Activated CD4-positive, CD25-positive, alpha-beta regulatory T cell treated with anti-CD3 and anti-CD28 coated beads, Interleukin-2, amount 50 U/mL, for 24 hours (primary cell): ENCODE results near the gene ACAA2.
A peak's percentile ranks its signal among the peaks of the same experiment; 100 is the strongest.

Experiments
- ATAC-seq, 2 donors: fragments of 150-1000 bp; cut with Tn5 transposase; one replicate each; pipeline ENCODE4 v1.10.0; 2021; ENCODE audit warnings: mild to moderate bottlenecking in 1 of 2, moderate library complexity in 1 of 2

The ACAA2 gene, protein sequence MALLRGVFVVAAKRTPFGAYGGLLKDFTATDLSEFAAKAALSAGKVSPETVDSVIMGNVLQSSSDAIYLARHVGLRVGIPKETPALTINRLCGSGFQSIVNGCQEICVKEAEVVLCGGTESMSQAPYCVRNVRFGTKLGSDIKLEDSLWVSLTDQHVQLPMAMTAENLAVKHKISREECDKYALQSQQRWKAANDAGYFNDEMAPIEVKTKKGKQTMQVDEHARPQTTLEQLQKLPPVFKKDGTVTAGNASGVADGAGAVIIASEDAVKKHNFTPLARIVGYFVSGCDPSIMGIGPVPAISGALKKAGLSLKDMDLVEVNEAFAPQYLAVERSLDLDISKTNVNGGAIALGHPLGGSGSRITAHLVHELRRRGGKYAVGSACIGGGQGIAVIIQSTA

DNA sequence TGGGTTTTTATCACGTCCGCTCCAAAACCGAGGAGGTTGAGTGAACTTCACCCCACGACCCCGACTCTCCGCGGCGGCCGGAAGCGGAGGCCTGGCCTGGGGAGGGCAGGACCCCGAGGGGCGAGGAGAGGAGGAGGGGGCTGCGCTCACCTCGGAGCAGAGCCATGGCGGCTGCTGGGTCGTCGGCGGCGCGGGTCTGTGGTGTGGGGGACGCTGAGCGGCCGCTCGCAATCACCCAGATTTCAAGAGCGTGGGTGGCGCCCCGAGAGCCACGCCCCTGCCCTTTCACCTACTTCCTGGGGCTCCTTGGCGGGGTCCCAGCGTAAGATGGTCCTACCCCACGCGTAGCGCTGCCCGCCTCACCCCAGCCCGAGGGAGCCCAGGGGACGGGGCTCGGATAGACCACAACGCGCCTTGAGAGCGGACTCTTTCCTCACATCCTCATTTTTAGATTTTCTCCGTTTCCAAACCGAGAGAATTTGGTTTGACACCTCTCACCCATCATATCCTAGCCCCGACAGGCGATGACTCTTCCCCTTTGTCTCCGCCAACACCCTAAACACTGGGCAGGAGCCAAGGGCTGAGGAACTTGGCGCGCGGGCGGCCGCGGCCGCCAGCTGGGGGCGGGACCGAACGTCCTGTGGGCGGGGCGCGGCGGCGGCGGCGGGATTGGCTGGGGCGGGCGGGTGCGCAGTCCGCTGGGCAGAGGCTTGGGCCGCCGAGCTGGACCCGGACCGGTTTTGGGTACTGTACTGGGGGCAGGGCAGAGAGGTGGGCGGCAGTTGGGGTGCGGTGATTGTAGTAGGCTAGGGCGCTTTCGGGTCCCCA, at the start of gene ACAA2:
Gene ACAA2, minus strand, starts transcription at position 215 of the 828 bp plus-strand sequence. Its CDS starts 49 bp downstream, at position 166.
- ATAC-seq: peak; percentile 90

DNA sequence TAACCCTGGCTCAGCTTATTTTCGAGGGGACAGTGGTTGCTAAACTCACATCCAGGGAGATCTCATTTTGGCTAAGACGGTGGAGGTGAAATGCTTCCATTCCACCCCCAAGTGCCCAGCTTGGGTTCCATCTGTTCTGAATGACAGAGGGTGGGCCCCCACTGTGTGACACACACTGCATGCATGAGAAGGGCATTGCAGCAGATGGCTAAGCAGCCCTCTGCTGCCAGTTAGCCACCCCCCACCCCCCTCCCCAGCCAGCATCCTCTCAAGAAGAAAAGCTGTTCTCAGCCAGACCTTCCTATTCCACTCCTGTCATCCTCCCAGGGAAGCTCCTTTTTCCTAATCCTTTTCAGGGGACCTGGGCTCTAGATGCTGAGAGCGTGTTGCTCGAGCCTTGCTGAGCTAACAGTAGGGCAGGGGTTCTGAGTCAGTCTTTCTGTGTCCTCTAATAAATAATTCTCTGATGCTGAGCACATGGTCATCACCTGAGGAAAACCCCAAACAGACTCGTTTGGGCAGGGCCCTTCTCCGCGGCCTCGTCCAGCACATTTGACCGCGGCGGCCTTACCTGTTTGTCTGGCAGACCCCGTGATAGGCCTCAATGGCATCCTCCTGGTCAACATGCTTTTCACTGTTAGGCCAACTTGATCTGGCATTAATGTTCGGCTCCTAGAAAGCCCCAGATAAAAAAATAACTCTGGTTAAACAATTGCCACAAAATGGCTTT, 49.5 kb upstream of the ACAA2 start:
- ATAC-seq: no peak

DNA sequence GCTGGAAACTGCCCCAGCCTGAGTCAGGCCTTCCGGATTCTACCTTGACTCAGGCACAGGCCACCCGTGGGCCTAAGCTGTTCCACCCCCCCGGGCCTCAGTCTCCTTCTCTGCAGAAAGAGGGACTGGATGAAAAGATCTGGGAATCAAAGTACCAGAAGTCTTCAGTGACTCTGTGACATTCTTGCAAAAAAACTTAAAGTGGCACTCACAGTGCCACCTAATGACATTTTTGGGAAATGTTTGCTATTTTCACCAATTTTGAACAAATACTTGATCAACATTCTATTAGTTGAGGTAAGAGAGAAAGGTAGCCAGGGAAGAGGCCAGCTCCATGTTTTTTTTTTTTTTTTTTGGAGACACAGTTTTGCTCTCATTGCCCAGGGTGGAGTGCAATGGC, 48.3 kb upstream of the ACAA2 start:
- ATAC-seq: no peak

DNA sequence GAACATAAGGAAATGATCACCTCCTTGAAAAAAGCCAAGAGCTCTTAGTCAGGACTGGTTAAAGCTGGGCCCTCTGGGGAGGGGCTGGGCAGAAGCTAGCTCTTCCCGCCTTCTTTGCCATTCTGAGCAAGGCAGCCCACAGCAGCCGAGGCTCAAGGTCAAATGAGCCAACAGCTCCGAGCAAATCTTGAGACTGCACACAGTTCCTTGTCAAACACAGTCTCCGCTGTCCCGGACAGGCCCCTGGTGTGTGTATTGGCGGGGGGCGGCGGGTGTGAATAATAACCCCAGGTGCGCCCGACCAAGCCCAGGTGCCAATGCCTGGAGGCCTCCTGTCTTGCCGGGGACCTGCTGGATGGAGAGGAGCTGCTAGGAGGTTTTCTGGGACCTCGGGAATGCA, 46.4 kb upstream of the ACAA2 start:
- no peak for ATAC-seq

DNA sequence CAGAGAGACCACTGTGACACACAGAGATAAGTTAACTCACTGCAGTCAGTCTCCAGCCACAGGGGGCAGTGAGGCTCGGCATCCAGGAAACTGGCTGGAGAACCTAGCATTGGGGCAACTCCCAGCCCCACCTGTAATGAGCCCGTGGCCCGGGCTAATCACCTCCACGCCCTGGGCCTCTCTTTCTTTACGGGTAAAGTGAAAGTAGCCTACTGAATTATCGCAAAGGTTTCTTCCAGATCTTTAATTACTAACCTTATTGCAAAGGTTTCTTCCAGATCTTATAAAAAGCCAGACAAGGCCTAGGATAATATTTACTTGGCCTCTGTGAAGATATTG, 45.7 kb upstream of the ACAA2 start:
- ATAC-seq: no peak

DNA sequence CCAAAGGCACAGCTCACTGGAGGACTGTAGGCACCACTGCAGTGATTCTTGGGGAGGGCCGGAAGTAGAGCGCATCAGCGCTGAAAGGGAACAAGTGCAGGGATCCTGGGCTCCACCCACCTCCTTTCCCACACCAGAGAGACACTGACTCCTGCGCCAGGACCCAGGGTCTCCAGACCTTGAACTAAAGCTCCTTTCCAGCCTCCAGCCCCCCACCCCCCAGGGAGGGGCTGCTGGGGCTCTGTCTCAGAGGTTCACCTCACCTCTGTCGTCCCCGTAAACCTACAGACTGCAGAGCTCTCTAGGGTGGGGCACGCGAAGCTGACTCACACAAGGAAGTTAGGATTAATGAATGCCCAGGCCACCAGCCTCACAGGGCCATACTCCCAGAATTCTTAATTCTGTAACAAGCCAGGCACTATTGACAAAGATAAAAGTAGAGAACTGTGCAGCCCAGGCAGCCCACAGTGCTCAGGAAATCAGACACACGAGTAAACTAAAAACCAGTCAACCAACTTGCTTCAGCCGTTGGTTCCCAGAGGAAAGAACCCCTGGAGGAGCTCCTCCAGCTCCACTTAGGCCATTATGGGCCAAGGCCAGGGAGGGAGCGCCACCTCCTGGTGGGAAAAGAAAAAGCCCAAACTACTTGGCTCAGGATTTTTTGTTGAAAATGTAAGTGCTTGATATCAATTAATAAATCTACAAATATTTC, 45.1 kb upstream of the ACAA2 start:
- ATAC-seq: no peak

DNA sequence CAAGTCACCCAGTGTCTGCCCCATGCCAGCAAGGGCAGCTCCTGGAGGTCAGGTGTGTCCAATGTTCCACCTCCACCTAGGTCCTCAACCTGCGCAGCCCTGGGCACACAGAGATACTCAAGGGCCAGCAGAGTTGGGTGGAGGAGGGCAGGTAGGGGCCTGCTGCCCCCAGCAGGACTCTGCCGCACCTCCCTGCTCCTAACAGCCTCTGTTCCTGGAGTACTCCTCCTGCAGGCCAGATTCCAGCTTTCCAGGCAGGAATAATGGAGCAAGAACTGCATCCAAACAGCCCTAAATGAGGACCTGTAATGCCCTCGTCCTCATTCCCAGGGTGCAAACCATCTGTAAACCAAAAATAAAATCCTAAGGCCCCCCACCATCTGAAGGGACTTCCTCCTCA, 44.4 kb upstream of the ACAA2 start:
- ATAC-seq: no peak

DNA sequence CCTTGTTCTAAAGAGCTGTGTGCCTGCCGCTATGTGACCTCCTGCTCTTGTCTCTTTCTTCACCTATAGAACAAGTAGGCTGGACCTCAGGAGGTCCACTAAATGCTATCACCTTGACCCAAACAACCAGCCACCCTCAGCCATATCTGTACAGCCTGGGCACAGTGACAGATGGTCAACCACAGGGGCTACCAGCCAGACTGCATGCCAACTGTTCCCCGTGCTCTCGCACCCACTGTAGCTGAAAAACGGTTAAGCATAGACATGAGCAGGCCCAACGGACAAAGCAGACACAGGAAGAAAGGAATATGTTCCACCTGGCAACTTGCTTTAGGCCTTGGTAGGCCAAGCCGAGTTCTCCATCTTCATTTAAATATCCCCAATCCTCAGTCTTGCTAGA, 43.2 kb upstream of the ACAA2 start:
- no peak for ATAC-seq

DNA sequence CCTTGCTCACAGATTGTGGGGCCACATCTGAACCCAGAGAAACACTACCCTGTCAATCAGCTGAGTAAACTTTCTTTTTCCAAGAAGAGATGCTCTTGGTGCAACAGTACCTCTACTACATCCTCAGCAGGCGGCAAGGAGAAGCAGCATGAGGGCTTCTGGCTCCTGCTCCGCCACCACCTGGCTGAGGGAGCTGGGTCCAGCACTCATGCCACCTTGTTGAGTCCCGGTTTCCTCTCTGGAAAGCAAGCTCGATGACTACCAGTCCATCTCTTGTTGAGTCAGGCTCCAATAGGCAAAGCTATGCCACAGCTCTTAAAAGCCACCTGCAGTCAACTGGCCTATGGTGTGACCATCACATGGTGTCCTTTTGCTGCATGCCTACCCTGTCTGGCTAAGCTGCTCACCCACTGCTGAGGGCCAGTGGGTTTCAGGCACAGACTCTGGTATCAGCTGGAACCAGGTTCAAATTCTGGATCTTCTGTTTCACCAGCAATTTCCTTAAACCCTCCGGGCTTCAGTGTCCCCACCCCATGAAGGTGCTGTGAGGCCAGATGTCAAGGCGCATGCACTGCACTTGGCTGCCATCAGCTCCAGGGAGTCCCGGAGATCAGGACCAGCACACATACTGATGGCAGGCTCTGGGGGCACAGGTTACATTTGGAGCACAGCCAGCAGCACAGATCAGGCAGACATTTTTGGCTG, 42.5 kb upstream of the ACAA2 start:
- no peak for ATAC-seq

DNA sequence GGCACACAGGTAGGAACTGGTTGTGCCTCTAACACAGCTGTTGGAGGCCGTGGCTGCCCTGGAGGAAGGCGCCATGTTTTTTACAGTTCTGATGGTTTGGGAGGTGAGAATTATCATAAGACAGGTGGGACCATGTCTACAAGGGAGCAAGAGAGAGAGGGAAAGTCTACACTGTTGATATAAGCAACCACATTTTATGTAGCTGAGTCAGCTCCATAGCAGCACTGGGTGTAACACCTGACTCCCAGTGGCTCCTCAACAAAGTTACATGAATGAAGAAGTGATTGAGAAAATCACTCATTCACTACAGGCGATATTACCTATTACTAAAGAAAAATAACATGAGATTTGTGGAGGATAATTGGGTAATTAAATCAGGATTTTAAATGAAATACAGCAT, 41.3 kb upstream of the ACAA2 start:
- no peak for ATAC-seq

DNA sequence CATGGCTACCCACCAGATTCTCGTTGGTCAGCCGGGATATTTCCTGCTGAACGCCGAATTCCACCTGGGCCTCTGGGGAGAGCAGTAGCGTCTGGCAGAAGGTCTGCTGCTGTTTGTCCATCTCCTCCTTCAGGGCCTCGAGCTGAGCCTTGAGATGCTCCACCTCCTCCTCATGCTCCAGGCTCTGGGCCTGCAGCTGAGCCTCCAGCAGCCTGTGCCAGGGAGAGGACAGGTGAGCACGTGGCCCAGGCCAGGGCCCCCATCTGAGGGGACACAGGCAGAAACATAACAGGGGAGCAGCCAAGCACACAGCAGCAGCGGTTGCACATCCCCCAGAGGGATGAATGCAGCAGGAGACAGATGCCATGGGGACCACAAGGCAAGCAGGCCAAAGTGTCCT, 40.1 kb upstream of the ACAA2 start:
- ATAC-seq: no peak

DNA sequence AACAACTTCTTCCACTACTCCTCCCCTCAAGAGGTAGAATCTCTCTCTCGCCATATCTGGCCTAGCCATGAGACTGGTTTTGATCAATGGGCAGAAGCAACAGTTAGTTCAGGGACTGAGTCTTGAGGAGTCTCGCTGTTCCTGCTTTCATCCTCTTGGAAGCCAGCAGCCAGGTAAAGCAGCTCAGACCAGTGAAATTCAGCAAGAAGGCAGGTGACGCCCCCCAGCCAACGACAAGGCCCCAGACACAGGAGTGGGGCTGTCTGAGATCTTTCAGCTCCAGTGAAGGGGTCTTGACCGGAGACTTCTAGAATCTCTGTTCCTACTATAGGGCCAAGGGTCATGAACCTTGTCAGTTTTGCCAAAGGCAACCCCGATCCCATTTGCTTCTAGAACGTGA, 39.7 kb upstream of the ACAA2 start:
- no peak for ATAC-seq

DNA sequence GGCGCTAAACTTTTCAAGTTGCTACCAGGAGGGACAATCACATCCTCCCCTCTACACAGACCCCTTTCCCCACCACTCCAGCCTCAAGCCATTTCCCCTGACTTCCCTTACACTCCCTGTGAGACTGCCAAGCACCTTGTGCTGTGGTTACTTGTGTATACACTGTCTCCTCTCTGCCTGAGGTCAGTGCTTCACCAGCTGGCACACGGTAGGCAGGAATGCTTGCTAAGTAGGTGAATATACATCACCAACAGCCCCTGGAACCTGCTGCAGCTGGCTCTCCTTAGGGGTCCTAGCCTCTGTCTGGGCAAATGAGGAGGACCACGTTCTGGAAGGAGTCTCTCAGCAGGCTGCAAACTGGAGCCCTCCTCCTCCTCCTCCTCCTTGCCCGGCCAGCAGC, 38.3 kb upstream of the ACAA2 start:
- ATAC-seq: no peak

DNA sequence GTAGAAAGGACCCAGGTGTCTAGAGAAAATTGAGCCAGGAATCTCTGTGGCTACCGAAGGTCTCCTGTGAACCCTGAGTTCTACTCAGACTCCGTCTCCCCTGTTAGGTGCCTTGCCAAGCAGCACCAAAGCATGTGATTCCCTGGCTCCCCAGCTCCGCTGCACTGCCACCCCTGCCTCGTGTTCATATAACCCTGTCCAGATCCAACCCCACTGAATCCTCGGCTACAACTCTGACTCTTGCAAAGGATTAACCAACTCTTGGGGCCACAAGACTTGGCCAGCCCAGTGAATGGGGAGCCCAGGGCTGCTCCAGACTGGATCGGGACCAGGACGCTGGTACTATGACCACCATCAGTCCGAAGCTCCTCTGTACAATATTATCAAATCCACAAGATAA, 37.3 kb upstream of the ACAA2 start:
- no peak for ATAC-seq

DNA sequence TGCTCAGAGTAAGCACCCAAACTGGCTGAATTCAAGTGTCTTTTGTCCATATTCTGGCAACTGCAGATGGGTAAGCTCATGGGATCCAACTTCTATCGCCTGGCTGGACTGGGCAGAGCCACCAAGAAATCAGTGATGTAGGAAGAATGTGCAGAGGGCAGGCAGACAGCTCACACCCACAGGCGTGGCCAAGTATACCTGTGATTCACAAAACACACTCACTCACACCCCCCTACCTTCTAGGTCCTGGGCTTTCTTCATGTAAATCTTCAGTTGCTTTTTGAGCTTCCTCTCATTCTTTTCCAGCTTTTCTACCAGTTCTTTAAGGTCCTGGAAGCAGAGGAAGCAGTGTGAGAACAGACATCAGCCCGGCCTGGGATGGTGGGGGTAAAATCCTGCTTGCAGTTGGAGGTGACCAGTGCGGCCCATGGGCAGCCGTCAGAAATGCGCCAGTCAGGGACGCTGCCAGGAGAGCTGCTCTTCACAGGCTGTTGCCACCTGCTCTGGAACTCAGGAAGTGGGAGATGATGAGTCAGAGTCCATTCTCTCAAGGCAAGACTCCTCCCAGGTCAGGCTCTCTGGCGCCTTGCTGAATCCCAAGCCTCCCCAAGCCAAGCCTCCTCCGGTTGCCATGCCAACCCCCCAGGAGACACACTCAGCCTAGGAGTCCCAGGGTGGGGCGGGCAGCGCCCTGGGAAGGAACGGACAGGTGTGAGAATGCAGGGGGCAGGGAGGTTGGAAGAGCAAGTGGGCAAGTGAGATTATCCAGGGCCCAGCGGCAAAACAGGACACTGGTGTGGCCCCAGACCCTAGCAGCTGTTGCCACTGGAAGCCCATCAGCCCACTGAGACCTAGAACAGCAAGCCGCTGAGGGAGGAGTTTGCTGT, 36.2 kb upstream of the ACAA2 start:
- ATAC-seq: no peak

DNA sequence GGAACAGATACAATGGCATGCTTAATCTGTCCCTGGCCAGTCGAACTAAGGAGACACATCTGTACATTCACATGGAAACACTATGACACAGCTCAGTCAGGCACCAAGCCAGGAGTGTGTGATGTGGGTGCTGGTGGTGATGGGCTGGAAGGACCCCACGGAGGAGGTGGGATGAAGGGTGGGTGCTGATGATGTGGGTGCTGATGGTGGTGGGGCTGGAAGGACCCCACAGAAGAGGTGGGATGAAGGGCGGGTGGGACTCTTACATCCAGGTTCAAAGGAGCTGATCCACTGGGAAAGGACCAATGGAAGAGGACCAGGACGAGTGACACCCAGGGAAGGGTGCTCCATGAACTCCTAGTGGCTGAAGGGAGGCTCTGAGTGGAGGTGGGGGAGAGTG, 34.8 kb upstream of the ACAA2 start:
- ATAC-seq: no peak

DNA sequence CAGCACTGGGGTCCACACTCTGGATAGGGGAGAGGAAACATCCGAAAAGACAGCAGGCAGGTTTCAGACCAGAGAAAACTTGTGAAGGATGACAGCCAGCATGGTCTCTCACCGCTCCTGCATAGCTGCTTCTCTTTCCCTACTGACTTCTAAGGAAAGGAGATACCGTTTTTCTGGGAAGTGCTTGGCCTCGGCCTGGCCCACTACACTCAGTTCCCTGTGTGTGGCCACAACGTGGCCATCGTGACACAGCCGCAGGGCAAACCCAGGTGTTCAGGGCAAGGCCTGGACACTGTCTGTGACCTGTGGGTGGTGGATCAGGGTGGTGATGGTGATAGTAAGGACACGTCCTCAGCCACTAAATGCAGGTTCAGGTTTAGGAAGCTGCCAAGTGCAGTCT, 34.2 kb upstream of the ACAA2 start:
- ATAC-seq: no peak

DNA sequence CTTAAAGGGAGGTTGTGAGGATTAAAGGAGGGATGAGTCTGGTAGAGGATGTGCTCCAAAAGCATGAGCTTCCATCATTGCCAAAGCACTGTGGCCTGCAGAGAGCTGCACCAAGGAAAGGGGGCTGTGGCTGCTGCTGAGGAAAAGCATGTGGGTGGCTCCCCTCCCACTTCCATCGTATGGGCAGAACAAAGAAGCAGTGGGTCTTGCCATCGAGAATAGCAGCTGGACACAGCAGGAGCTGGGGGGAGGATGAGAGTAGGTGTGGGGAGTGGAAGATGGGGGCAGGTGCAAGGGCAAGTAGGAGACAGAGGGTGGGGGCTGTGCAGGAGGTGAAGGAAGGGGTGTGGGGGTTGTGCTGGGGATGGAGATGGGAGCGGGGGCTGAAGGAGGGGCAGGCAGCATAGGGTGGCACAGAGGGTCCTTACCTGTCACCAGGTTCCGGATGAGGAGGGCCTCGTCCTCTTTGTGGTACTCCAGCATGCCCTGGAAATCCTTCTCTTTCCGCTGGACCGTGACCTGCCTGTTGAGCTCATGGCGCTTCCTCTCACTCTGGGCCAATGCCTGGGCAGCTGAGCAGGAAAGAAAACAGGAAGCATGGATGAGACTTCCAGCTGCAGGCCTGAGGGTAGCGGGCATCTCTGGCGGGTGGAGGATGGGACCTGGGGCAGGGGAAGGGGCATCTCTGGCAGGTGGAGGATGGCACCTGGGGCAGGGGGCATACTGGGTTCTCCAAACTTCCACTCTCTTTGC, 33.6 kb upstream of the ACAA2 start:
- ATAC-seq: no peak

DNA sequence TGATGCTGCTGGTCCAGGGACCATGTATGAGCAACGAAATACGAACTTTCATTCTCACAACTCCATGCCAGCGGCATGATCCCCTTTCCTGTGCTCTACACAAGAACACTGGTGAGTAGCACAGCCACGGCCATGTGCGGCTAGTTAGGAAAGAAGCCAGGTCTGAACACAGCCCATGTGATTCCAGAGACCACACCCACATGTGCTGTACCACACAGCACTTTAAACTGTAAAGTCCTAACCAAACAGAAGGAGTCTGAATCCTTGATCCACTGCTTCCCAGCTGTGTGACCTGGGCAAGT, 33.0 kb upstream of the ACAA2 start:
- ATAC-seq: no peak

DNA sequence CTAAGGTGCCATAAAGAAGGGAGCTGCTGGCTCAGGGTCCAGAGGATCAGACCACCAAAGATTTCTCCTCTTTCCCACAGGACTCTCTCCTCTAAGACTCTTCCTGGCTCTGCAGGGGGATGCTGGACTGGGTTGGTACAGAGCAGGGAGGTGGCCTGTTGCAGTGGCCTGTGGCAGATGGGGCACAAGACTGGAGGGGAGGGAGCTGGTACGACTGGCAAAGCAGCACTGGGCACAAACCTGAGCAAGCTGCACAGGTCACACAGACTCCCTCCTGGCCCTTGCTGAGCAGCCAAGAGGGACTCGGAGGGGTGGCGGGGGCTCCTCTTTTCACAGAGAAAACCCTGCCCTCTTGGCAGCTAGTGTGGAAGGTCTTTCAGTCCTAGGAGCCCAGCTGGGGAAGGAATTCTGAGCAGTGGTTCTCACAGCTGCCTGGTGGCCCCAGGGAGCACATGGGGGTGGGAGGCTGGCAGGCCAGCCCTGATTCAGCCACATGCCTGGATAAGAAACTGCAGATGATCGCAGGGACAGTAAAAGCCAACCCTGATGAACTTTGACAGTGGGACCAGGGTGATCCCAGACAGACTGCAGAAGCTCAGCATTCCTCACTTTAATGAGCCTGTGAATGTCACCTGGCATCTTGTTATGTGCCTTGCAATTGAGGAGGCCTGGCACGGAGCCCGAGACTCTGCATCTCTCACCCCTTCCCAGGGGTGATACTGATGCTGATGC, 32.5 kb upstream of the ACAA2 start:
- no peak for ATAC-seq
